HG03354 (cell line): ENCODE data around the gene SGPP2.
"Not testable (repeated sequence)": the region's sequence is repeated elsewhere in the genome, so short reads cannot be mapped to it uniquely, and the experiment has no call there.

Experiments used
- ATAC-seq: cut with Tn5 transposase; IDR thresholded peaks from one replicate; pipeline ENCODE4 v1.9.1; 2021; ENCODE audit warnings: mild to moderate bottlenecking; ENCODE audit not compliant: unreplicated experiment, poor library complexity, severe bottlenecking

The SGPP2 gene

GRCh38 chr2:222424729-222425671 is 657 bp downstream of the SGPP2 start:
- peak; percentile 25 for ATAC-seq

GRCh38 chr2:222427646-222428301 is 3.4 kb downstream of the SGPP2 start:
- ATAC-seq: peak; percentile 60

GRCh38 chr2:222430071-222430470 is 5.7 kb downstream of the SGPP2 start:
- no peak for ATAC-seq

DNA sequence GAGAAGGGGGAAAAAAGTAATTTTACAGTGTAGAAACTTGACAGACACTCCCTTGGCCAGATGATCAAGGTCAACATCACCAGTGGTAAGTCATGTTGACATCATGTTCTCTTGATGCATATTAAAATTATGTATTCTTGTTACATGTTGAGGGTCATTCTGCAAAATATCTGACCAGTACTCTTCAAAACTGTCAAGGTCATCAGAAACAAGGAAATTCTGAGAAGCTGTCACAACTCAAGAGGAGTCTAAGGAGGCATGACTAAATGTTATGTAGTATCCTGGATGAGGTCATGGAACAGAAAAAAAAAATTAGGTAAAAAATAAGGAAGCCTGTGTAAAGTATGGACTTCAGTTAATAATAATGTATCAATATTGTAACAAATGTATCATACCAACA is 6.3 kb downstream of the SGPP2 start:
- ATAC-seq: no peak

DNA sequence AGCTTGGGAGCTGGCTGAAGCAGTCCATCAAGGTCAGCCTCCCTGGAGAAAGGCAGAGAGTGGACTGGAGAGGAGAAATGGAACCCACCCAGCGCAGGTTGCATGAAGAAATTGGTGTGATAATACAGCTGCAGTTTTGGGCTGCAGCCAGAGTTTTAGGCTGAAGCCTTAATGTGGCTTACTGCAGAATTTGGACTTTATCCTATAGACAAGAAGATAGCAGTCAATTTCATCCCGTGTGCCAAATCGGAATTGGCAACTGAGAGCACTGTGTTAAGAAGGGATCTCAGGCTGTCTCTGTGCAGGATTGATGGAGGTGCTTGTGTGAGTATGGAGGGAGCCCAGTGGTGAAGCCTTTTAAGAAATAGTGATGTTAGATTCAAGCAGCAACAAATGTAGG is 7.5 kb downstream of the SGPP2 start:
- ATAC-seq: no peak

DNA sequence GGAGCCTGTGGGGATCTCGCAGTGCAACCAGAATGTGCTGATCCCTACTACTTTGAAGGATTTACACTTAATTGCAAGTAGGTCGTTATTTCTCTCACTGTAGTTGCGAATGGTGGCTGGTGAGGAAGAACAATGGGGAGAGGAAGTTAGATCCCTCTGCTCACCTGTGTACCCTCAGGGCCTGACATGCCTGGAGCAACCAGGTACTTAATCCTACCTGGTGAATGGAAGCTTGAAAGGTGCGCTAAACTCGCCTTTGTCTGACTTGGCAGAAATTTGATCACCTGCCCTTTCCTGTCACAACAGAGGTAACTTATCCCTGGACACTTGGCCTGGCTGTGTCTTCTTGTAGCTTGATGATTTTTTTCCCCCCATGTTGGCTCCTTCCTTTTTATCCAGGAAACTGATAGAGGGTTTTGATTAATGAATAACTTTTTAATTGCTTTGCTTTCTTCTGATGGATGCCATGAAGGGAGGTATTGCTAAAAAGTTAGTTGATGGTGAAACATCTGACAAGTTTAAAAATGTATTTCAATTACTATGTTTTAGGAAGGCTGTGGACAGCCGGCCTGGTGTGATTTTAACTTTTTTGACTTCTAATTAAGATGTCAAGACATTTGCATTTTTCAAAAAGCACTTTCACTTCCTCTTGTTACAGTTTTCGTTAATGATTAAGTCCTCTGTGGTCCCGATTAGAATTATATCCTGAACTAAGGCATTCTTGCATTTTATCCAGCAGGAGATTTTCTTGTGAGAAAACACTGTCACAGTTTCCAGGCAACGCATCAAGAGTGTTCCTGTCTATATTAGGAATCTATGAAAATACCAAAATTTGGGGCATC is 9.2 kb downstream of the SGPP2 start:
- peak; percentile 85 for ATAC-seq

DNA sequence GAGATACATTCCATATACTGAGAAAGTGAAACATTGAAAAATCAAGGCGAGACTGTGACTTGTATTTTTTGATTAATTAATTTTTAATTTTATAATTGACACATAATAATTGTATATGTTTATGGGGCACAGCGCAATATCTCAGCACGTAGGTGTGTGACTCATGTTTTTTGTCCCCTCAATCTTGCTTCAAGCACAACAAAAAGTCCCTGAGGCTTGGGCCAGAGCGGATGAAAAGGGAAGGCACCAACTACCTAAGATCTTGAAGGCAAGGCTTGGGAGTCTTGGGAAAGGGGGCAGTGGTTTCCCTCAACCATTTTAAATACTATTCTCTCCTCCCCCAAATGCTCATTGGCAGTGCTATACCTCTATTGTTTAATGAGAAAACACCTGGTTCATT is 9.9 kb downstream of the SGPP2 start:
- ATAC-seq: peak; percentile 54

GRCh38 chr2:222435400-222436039 is 11.2 kb downstream of the SGPP2 start:
- not testable (repeated sequence) for ATAC-seq

- ATAC-seq: no peak
Observed at GRCh38 chr2:222436040-222436413, 11.7 kb downstream of the SGPP2 start.

DNA sequence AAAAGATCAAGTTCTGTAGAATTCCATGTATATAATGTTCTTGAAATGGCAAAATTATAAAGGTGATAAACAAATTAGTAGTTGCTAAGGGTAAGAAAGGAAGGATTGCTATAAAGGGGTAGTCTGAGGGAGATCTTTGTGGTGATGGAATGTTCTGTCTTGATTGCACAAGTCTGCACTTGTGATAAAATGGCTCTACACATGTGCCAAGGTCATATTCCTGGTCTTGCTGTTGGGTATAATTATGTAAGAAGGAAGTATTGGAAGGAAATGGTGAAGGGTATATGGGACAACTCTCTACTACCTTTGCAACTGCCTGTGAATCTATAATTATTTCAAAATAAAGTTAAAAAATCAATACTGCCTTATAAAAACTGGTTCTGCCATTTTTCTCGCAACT is 15.3 kb downstream of the SGPP2 start:
- ATAC-seq: no peak

- ATAC-seq: no peak
Observed at GRCh38 chr2:222440673-222441422, 16.5 kb downstream of the SGPP2 start.

GRCh38 chr2:222442665-222443064 is 18.3 kb downstream of the SGPP2 start:
- no peak for ATAC-seq

DNA sequence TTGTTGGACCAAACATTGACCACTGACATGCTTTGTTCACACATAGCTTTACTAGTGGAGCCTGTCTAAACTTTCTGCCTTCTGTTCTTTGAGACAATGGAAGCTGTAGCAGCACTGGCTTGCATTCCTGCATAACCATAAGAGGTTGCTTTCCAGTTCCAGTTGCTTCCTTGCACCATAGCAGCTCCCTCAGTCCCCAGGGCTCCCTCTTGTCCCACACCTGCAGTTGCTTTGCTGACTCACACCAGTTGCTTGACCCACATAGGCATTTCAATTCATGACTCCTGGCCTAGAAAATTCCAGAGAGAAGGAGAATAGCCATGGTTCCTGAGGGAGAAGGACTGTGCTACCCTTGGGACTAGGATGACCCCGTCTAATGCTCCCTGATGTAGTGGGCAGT is 20.9 kb downstream of the SGPP2 start:
- ATAC-seq: no peak

- no peak for ATAC-seq
Observed at GRCh38 chr2:222447131-222447530, 22.8 kb downstream of the SGPP2 start.

GRCh38 chr2:222448748-222449181 is 24.4 kb downstream of the SGPP2 start:
- ATAC-seq: no peak

GRCh38 chr2:222450021-222450420 is 25.7 kb downstream of the SGPP2 start:
- no peak for ATAC-seq

DNA sequence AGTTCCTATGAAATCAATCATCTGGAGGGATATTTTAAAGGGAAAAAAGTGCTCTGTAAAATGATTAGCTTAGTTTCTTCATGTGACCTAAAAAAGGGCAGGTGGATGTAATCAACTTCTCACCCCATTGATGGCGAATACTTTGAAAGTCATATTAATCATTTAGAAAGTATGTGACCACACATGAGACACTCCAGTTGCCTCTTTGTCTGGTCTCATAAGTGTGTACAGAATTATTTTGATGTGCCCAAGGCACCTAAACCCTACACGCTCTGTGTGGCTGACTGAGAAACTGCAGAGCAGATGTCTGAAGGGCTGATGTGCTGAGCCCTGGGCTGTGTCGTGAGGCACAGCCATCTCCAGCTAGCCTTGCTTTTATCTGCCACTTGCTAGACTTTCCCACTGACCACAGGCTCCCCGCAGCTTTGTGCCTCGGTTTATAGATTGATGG is 26.9 kb downstream of the SGPP2 start:
- peak; percentile 100 for ATAC-seq

DNA sequence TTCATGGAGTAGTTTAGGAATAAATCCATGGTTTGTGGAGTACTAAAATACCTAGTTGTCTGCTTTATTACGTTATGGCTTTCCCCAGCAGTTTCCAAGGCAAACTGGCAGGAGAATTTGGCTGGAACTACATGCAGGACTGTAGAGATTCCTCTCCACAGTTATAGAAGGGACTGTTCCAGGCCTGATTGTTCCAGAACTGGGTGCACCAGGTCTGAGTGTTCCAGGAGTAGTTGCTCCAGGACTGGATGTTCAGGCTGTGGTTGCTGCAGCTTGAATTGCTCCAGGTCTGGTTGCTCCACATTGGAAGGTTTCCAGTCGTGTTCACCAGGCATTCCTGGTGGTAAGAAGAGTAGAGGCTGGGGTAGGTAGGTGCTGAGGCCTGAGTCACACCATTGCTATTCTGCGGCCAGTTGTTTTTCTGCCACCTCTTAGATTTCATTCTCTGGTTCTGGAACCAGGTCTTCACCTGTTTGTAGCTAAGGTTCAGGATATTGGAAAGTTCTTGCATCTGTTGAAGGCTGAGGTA is 28.1 kb downstream of the SGPP2 start:
- no peak for ATAC-seq
